ENCODE data around the gene ING5.
"Not testable (repeated sequence)": the region's sequence is repeated elsewhere in the genome, so short reads cannot be mapped to it uniquely, and the experiment has no call there.

The ING5 gene

DNA sequence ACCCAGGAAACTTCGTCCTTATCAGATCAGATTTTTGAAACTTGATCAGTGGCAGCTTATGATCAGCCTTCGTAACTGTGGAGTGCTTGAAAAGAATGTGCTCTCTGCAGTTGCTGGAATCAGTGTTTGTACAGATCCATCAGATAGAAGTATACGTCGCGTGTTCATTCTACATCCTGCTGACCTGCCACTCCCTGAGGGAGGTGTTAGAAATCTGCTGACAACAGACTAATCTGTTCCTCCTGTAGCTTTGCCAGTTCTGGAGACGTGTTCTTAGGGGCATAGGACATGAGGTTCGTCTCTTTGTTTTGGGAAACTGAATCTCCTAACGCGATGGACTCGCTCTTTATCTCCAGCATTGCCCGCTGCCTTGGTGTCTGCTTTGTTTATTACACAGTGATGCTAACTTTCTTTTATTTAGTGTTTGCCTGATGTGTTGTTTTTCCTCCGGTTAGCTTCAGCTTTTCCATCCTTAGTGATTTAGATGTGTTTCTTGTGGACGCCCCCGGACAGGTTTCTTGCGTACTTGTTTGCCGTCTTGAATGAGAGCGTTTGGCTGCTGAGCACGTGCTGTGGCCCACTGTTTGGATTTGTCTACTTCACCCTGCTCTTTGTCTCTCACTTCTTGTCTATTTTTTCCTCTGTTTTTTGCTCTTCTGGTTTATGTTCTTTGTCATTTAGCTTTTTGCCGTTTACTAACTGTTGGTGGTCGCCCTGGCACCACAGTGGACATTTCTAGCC lies 57.4 kb downstream of the ING5 start:
- TF ChIP-seq, protein P1, sequence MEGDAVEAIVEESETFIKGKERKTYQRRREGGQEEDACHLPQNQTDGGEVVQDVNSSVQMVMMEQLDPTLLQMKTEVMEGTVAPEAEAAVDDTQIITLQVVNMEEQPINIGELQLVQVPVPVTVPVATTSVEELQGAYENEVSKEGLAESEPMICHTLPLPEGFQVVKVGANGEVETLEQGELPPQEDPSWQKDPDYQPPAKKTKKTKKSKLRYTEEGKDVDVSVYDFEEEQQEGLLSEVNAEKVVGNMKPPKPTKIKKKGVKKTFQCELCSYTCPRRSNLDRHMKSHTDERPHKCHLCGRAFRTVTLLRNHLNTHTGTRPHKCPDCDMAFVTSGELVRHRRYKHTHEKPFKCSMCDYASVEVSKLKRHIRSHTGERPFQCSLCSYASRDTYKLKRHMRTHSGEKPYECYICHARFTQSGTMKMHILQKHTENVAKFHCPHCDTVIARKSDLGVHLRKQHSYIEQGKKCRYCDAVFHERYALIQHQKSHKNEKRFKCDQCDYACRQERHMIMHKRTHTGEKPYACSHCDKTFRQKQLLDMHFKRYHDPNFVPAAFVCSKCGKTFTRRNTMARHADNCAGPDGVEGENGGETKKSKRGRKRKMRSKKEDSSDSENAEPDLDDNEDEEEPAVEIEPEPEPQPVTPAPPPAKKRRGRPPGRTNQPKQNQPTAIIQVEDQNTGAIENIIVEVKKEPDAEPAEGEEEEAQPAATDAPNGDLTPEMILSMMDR (IDR thresholded peaks at IDR 0.05; ENCODE audit: control insufficient read depth, extremely low read depth, insufficient read depth), result no peak
- peak; percentile 46 for DNase-seq (ENCODE audit: low read depth)
- no peak overlapping the region for H3K4me3 ChIP-seq (ENCODE audit: low read depth, low read length)

DNA sequence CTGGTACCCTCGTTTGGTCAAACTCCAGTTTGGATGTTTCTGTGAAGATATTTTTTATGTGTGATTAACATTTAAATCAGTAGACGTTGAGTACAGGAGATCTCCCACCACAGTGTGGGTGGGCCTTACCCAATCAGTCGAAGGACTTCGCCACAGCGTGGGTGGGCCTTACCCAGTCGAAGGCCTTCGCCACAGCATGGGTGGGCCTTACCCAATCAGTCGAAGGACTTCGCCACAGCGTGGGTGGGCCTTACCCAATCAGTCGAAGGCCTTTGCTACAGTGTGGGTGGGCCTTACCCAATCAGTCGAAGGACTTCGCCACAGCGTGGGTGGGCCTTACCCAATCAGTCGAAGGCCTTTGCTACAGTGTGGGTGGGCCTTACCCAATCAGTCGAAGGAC lies 58.1 kb downstream of the ING5 start:
- H3K4me3 ChIP-seq (ENCODE audit: low read depth, low read length); DNase-seq (ENCODE audit: low read depth): not testable (repeated sequence)

DNA sequence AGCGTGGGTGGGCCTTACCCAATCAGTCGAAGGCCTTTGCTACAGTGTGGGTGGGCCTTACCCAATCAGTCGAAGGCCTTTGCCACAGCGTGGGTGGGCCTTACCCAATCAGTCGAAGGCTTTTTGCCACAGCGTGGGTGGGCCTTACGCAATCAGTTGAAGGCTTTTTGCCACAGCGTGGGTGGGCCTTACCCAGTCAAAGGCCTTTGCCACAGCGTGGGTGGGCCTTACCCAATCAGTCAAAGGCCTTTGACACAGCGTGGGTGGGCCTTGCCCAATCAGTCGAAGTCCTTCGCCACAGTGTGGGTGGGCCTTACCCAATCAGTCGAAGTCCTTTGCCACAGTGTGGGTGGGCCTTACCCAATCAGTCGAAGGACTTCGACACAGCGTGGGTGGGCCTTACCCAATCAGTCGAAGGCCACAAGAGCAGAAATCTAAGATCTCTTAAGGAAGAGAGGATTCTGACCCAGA lies 58.5 kb downstream of the ING5 start:
- TF ChIP-seq, protein P1 (IDR thresholded peaks at IDR 0.05; ENCODE audit: control insufficient read depth, extremely low read depth, insufficient read depth), result no peak
- H3K4me3 ChIP-seq (ENCODE audit: low read depth, low read length), result no peak overlapping the region
- no peak for DNase-seq (ENCODE audit: low read depth)

DNA sequence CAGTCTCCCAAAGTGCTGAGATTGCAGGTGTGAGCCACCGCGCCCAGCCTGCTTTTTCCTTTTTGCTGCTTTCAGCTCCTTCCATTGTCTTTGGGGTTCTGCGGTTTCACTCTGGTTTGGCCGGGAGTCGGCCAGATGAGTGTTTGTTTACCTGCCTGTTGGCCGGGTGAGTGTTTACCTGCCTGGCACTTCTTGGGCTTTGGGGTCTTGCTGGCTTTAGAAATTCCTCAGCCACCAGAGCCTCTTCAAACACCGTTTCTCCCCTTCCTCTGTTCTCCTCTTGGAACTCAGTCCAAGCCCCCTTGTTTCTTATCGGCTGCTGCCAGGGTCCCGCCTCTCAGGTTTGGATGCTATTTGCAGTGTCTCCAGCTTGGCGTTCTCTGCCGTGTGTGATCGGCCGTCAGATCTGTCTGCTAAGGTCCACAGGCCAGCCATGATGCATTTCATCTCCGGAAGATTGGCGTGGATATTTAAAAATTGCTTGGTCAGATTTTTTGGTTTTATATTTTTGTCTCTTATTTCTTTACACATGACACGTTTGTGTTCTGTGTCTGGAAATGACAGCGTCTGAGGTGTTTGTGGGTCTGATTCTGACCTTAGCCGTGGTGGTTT lies 60.6 kb downstream of the ING5 start:
- TF ChIP-seq, protein P1 (IDR thresholded peaks at IDR 0.05; ENCODE audit: control insufficient read depth, extremely low read depth, insufficient read depth), result no peak
- DNase-seq (ENCODE audit: low read depth), result no peak
- H3K4me3 ChIP-seq (ENCODE audit: low read depth, low read length), result no peak overlapping the region

DNA sequence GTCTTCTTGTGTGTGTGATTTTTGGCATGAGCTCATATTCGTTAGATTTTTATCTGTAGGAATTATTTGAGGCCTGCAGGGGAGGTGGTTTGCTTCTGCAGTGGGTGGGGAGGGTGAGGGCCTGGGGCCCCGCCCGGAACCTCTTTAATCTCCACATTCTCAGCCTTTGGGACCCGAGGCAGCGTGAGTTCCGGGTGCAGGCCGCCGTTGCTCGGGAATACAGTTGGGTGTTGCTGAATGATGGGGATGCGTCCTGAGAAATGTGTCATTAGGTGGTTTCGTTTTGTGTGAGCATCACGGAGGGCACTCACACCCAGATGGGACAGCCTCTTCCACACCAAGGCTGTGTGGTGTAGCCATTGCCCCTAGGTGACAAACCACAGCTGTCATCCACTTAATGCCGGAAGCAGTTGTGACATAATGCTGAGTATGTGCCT lies 61.1 kb downstream of the ING5 start:
- no peak overlapping the region for H3K4me3 ChIP-seq (ENCODE audit: low read depth, low read length)
- TF ChIP-seq, protein P1 (IDR thresholded peaks at IDR 0.05; ENCODE audit: control insufficient read depth, extremely low read depth, insufficient read depth), result no peak
- no peak for DNase-seq (ENCODE audit: low read depth)

DNA sequence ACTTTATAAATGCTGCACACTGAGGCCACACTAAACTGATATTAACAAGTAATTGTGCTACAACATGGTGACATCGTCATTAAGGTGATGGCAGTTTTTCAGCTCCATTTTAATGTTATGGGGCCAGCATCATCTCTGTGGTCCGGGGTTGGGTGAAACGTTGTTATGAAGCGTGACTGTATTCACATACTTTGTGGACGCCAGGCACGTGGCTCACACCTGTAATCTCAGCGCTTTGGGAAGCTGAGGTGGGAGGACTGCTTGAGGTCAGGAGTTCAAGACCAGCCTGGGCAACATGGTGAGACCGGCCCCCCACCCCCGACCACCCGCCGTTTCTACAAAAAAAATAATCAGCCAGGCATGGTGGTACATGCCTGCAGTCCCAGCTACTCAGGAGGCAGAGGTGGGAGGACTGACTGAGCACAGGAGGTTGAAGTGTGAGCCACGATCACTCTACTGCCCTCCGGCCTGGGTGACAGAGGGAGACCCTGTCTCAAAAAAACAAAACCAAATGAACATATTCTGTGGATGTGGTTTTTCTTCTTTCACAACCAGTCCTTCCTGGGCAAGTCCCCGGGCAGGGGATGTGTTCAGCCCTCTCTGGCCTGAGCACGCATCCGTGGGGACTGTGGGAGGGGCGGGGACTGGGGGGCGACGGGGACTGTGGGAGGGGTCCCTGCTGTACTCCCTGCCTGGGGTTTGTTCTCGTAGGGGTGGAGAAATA lies 61.9 kb downstream of the ING5 start:
- no peak for DNase-seq (ENCODE audit: low read depth)
- no peak overlapping the region for H3K4me3 ChIP-seq (ENCODE audit: low read depth, low read length)
- TF ChIP-seq, protein P1 (IDR thresholded peaks at IDR 0.05; ENCODE audit: control insufficient read depth, extremely low read depth, insufficient read depth), result no peak
